Esophagus squamous epithelium (tissue), 5 donors: ENCODE measurements around the gene MPST. TPM values are rescaled to one million over a fixed set of nuclear protein-coding genes. Genes with fewer than 3 reads are reported as not detected.
A peak's percentile ranks its signal among the peaks of the same experiment; 100 is the strongest.

Source experiments
- DNase-seq: peaks from one replicate; lab custom pipeline; 2025; lab: John Stamatoyannopoulos, UW
- H3K27ac ChIP-seq, 4 donors: fragments of 200-600 bp; sonication (generic); one replicate each; pipeline ENCODE4 v1.5.1; 2016 to 2019; ENCODE audit warnings: mild to moderate bottlenecking in 1 of 4
- H3K27me3 ChIP-seq, 4 donors: fragments of 200-600 bp; sonication (generic); 1 replicate in 3 of 4; 2 replicates in 1 of 4; pipeline versions ENCODE4 v1.5.1 to v1.6.0; 2017 to 2021; ENCODE audit warnings: antibody characterized with exemption in 1 of 4
- H3K36me3 ChIP-seq, 3 donors: fragments of 200-600 bp; sonication (generic); one replicate each; pipeline ENCODE4 v1.5.1; 2016 to 2019
- H3K4me1 ChIP-seq, 3 donors: fragments of 200-600 bp; sonication (generic); one replicate each; pipeline ENCODE4 v1.5.1; 2017 to 2019
- H3K4me3 ChIP-seq, 4 donors: fragments of 200-600 bp; sonication (generic); 1 replicate in 3 of 4; 2 replicates in 1 of 4; pipeline ENCODE4 v1.5.1; 2016 to 2019; ENCODE audit warnings: mild to moderate bottlenecking in 2 of 4, moderate library complexity in 1 of 4
- H3K9me3 ChIP-seq, 3 donors: fragments of 200-600 bp; sonication (generic); one replicate each; pipeline ENCODE4 v1.5.1; 2016 to 2019
- CTCF ChIP-seq, 6 experiments: fragments of 450-650 bp in 4 of 6; fragments of 200-600 bp in 2 of 6; sonication (generic) in 2 of 6; IDR thresholded peaks; one replicate each; pipeline ENCODE4 v1.5.1; 2016 to 2019; ENCODE audit warnings: antibody characterized with exemption in 6 of 6, mild to moderate bottlenecking in 4 of 6, moderate library complexity in 4 of 6
- POLR2A ChIP-seq, 4 donors: fragments of 450-650 bp; IDR thresholded peaks; one replicate each; pipeline ENCODE4 v1.6.1; 2017; ENCODE audit warnings: antibody characterized with exemption in 4 of 4, mild to moderate bottlenecking in 4 of 4, moderate library complexity in 3 of 4
- WGBS, 2 donors: methylation state at CpG; one replicate each; pipeline ENCODE4 v1.1.5; 2018; 5-methylcytosine and 5-hydroxymethylcytosine counted together
- intact Hi-C: fragments of 100-400 bp; cut with DNase I; formaldehyde crosslinking; loops from one replicate; pipeline ENCODE4 v1.15.0; 2022
- total RNA-seq, 4 donors: library from RNA; depleted of rRNA; stranded (reverse); fragments of >200 nt; gene quantifications; one replicate each; pipeline ENCODE4 v1.1.0, GENCODE V29; 2016
- donor health status: DM: yes; HTN: yes; CAD: no.

MPST gene
- total RNA-seq, 4 donors from 2014 or later, result 88.4 to 160 (median 132) TPM

GRCh38 chr22:37051391-37052385, 32.1 kb downstream of the MPST start, which contains the start of gene KCTD17:
KCTD17 (plus strand) TSS chr22:37051742; CDS start chr22:37051761, 19 bp downstream.
- H3K4me3 ChIP-seq, result peak within 1 kb of the TSS; percentile 42 to 76 (median 58)
- H3K27ac ChIP-seq, result peak within 1 kb of the TSS in 1 of 4 donors; percentile 50
- peaks cover 13 to 41% (median 23%) of the 10 kb centered on the region in 3 donors for H3K4me1 ChIP-seq
- TF ChIP-seq CTCF (IDR thresholded peaks at IDR 0.05), result no peak
- peak in 2 of 4 donors; percentile 33 to 59 for TF ChIP-seq POLR2A (IDR thresholded peaks at IDR 0.05)
- intact Hi-C loops, result no loop called here
- WGBS, 2 donors, result 2% methylated on average over 6 of the region's 89 CpGs; no CpG with 5 or more reads in 1 of the 2 donors
- H3K9me3 ChIP-seq, result no peaks in the 10 kb centered on the region
- no peaks in the 10 kb centered on the region for H3K27me3 ChIP-seq
- DNase-seq, result no peak
- peaks cover 0 to 22% (median 0%) of the 10 kb centered on the region in 3 donors for H3K36me3 ChIP-seq

GRCh38 chr22:37052386-37053309, 33.1 kb downstream of the MPST start:
- Histone ChIP-seq H3K4me1 (peaks cover 13 to 41% (median 23%) of the 10 kb centered on the region in 3 donors), H3K27me3 (no peaks in the 10 kb centered on the region), H3K36me3 (peaks cover 0 to 32% (median 0%) of the 10 kb centered on the region in 3 donors), H3K27ac (peak overlapping the region in 2 of 4 donors; percentile 68 to 71), H3K4me3 (peak overlapping the region; percentile 42 to 76 (median 58)), H3K9me3 (no peaks in the 10 kb centered on the region)
- TF ChIP-seq POLR2A (IDR thresholded peaks at IDR 0.05) (no peak), CTCF (IDR thresholded peaks at IDR 0.05) (no peak)
- DNase-seq, result no peak
- 75 to 80% methylated on average over 15 to 19 of the region's 25 CpGs for WGBS, 2 donors
- intact Hi-C loops, result no loop called here

- Histone ChIP-seq H3K9me3 (no peaks in the 10 kb centered on the region), H3K4me3 (no peak overlapping the region), H3K27ac (peak overlapping the region in 3 of 4 donors; percentile 25 to 71 (median 68)), H3K36me3 (peaks cover 0 to 40% (median 0%) of the 10 kb centered on the region in 3 donors), H3K27me3 (no peaks in the 10 kb centered on the region), H3K4me1 (peaks cover 13 to 41% (median 23%) of the 10 kb centered on the region in 3 donors)
- intact Hi-C loops, result no loop called here
- WGBS, 2 donors, result 61% methylated on average over 3 of the region's 16 CpGs; no CpG with 5 or more reads in 1 of the 2 donors
- DNase-seq, result no peak
- TF ChIP-seq CTCF (IDR thresholded peaks at IDR 0.05) (no peak), POLR2A (IDR thresholded peaks at IDR 0.05) (no peak)
These were observed 33.9 kb downstream of the MPST start for GRCh38 chr22:37053310-37054055.

- no peak overlapping the region for H3K4me3 ChIP-seq
- peaks cover 13 to 41% (median 23%) of the 10 kb centered on the region in 3 donors for H3K4me1 ChIP-seq
- peak overlapping the region in 3 of 4 donors; percentile 25 to 71 (median 68) for H3K27ac ChIP-seq
- DNase-seq, result no peak
- WGBS, 2 donors, result no CpG with 5 or more reads among the region's 8 CpGs
- no peaks in the 10 kb centered on the region for H3K27me3 ChIP-seq
- no peak for TF ChIP-seq CTCF (IDR thresholded peaks at IDR 0.05)
- no peak for TF ChIP-seq POLR2A (IDR thresholded peaks at IDR 0.05)
- peaks cover 0 to 46% (median 0%) of the 10 kb centered on the region in 3 donors for H3K36me3 ChIP-seq
- intact Hi-C loops, result no loop called here
- no peaks in the 10 kb centered on the region for H3K9me3 ChIP-seq
These were observed 34.5 kb downstream of the MPST start for GRCh38 chr22:37054056-37054395.
